ENCODE data around the gene SPRN.

- TF ChIP-seq POLR2A (IDR thresholded peaks at IDR 0.05) (no peak), CTCF (IDR thresholded peaks at IDR 0.05) (no peak)
These were observed 16.3 kb upstream of the SPRN start for GRCh38 chr10:133440633-133441285.

All from right lobe of liver (tissue), 4 donors.